SK-N-SH (cell line): ENCODE measurements around the gene TTC16. TPM values are rescaled to one million over a fixed set of nuclear protein-coding genes. Genes with fewer than 3 reads are reported as not detected.

Source experiments
- CTCF ChIA-PET: fragments of 300-600, 350-600 bp; formaldehyde crosslinking; extraction: SDS; loops from one replicate; lab custom pipeline; 2021; lab: Yijun Ruan, JAX
- POLR2A ChIA-PET: fragments of 350-600 bp; sonication (Branson Sonifier 250); formaldehyde crosslinking; extraction: SDS; loops from one replicate; lab custom pipeline; 2020; ENCODE audit warnings: antibody characterized with exemption, inconsistent platforms; lab: Yijun Ruan, JAX
- DNase-seq: peaks from one replicate; pipeline ENCODE4 v3.0.0; 2012
- H2AFZ ChIP-seq: fragments of 200-600 bp; sonication (generic); 2 replicates; pipeline ENCODE4 v1.8.1; 2016; ENCODE audit warnings: antibody characterized with exemption, mild to moderate bottlenecking, low read depth
- H3F3A ChIP-seq: fragments of 200-600 bp; sonication (generic); replicated peaks from 2 replicates; pipeline ENCODE3; 2016; ENCODE audit warnings: antibody characterized with exemption, mild to moderate bottlenecking; ENCODE audit not compliant: insufficient read depth
- H3K27ac ChIP-seq, 2 experiments: fragments of 200-500 bp in 1 of 2; fragments of 200-600 bp in 1 of 2; sonication (Bioruptor generic) in 1 of 2; sonication (generic), shearing (Covaris generic) in 1 of 2; 2 replicates each; pipeline versions ENCODE4 v1.5.1 to v1.6.1; 2014 to 2016; ENCODE audit warnings: low read depth in 2 of 2, inconsistent platforms in 1 of 2, low read length in 1 of 2, mild to moderate bottlenecking in 1 of 2, mixed read lengths in 1 of 2
- H3K27me3 ChIP-seq: fragments of 200-600 bp; sonication (generic), shearing (Covaris generic); 2 replicates; pipeline ENCODE4 v1.6.1; 2016; ENCODE audit warnings: mixed run types; ENCODE audit not compliant: insufficient read depth
- H3K36me3 ChIP-seq, 2 experiments: fragments of 200-500 bp in 1 of 2; fragments of 200-600 bp in 1 of 2; sonication (Bioruptor generic) in 1 of 2; sonication (generic) in 1 of 2; replicated peaks in 1 of 2; 2 replicates each; pipeline versions ENCODE3 to v1.5.1; 2014 to 2016; ENCODE audit warnings: low read length in 1 of 2, mild to moderate bottlenecking in 1 of 2; ENCODE audit not compliant: insufficient read depth in 2 of 2, control insufficient read depth in 1 of 2
- H3K4me1 ChIP-seq, 2 experiments: fragments of 200-500 bp in 1 of 2; fragments of 200-600 bp in 1 of 2; sonication (Bioruptor generic) in 1 of 2; sonication (generic), shearing (Covaris generic) in 1 of 2; 2 replicates each; pipeline versions ENCODE4 v1.5.1 to v1.6.1; 2014 to 2016; ENCODE audit warnings: low read depth in 1 of 2, low read length in 1 of 2, mixed run types in 1 of 2; ENCODE audit not compliant: insufficient read depth in 2 of 2, control insufficient read depth in 1 of 2
- H3K4me2 ChIP-seq: fragments of 200-600 bp; sonication (generic), shearing (Covaris generic); 2 replicates; pipeline ENCODE4 v1.6.1; 2017; ENCODE audit warnings: mixed run types
- H3K4me3 ChIP-seq, 2 experiments: fragments of 200-500 bp in 1 of 2; fragments of 200-600 bp in 1 of 2; sonication (Bioruptor generic) in 1 of 2; sonication (generic), shearing (Covaris generic) in 1 of 2; 2 replicates each; pipeline versions ENCODE4 v1.5.1 to v1.8.1; 2014 to 2016; ENCODE audit warnings: low read depth in 2 of 2, inconsistent platforms in 1 of 2, low read length in 1 of 2, mild to moderate bottlenecking in 1 of 2, mixed read lengths in 1 of 2, moderate library complexity in 1 of 2
- H3K79me2 ChIP-seq: fragments of 200-600 bp; sonication (generic); 2 replicates; pipeline ENCODE4 v1.8.1; 2017; ENCODE audit warnings: mild to moderate bottlenecking; ENCODE audit not compliant: insufficient read depth
- H3K9ac ChIP-seq: fragments of 200-600 bp; sonication (generic); 2 replicates; pipeline ENCODE4 v1.6.1; 2017; ENCODE audit warnings: mixed run types
- H3K9me2 ChIP-seq: fragments of 200-600 bp; sonication (generic); 2 replicates; pipeline ENCODE4 v1.6.1; 2017; ENCODE audit warnings: mixed run types
- H3K9me3 ChIP-seq: fragments of 200-600 bp; sonication (generic); 2 replicates; pipeline ENCODE4 v1.6.1; 2017; ENCODE audit warnings: mixed run types, mild to moderate bottlenecking, moderate library complexity
- H4K20me1 ChIP-seq: fragments of 200-600 bp; sonication (generic); 2 replicates; pipeline ENCODE4 v1.6.1; 2017; ENCODE audit warnings: mild to moderate bottlenecking, mixed run types; ENCODE audit not compliant: insufficient read depth
- CHD2 ChIP-seq: fragments of 150-350 bp; IDR thresholded peaks from 2 replicates; pipeline ENCODE4 v1.6.1; 2018; ENCODE audit warnings: low read length; ENCODE audit not compliant: partially characterized antibody
- ELF1 ChIP-seq: IDR thresholded peaks from 2 replicates; pipeline ENCODE4 v1.4.0; 2012
- EP300 ChIP-seq, 2 experiments: IDR thresholded peaks; 2 replicates each; pipeline versions ENCODE4 v1.4.0 to v1.6.1; 2012; ENCODE audit warnings: borderline replicate concordance in 1 of 2, low read depth in 1 of 2, low read length in 1 of 2
- EZH2phosphoT487 ChIP-seq: fragments of 200-600 bp; sonication (generic); IDR thresholded peaks from 2 replicates; pipeline ENCODE4 v1.6.1; 2017; ENCODE audit warnings: low read depth, mixed run types, mild to moderate bottlenecking, antibody characterized with exemption, moderate library complexity, borderline replicate concordance
- FOSL2 ChIP-seq: IDR thresholded peaks from 2 replicates; pipeline ENCODE4 v1.4.0; 2012; ENCODE audit warnings: low read depth, mild to moderate bottlenecking, moderate library complexity, borderline replicate concordance
- FOXM1 ChIP-seq: IDR thresholded peaks from 2 replicates; pipeline ENCODE4 v1.4.0; 2012; ENCODE audit warnings: low read depth, mild to moderate bottlenecking
- GABPA ChIP-seq: IDR thresholded peaks from 2 replicates; pipeline ENCODE4 v1.4.0; 2012; ENCODE audit warnings: low read depth, mild to moderate bottlenecking
- JUND ChIP-seq: IDR thresholded peaks from 2 replicates; pipeline ENCODE4 v1.4.0; 2012
- MEF2A ChIP-seq: IDR thresholded peaks from 2 replicates; pipeline ENCODE4 v1.4.0; 2012; ENCODE audit warnings: low read depth, borderline replicate concordance
- NFIC ChIP-seq: IDR thresholded peaks from 2 replicates; pipeline ENCODE4 v1.4.0; 2012; ENCODE audit warnings: borderline replicate concordance
- NRF1 ChIP-seq: IDR thresholded peaks from 2 replicates; pipeline ENCODE4 v1.6.1; 2012; ENCODE audit warnings: low read depth, mild to moderate bottlenecking, low read length
- RAD21 ChIP-seq: IDR thresholded peaks from 2 replicates; pipeline ENCODE4 v1.6.1; 2012; ENCODE audit warnings: mild to moderate bottlenecking, low read length
- REST ChIP-seq: IDR thresholded peaks from 2 replicates; pipeline ENCODE4 v1.6.1; 2012; ENCODE audit warnings: mild to moderate bottlenecking, low read depth, low read length, moderate library complexity
- RXRA ChIP-seq: IDR thresholded peaks from 2 replicates; pipeline ENCODE4 v1.4.0; 2012; ENCODE audit warnings: low read depth, mild to moderate bottlenecking, borderline replicate concordance
- SMC3 ChIP-seq: IDR thresholded peaks from 2 replicates; pipeline ENCODE4 v1.6.1; 2012; ENCODE audit warnings: low read depth, low read length, improper control_type of control experiment
- TAF1 ChIP-seq: IDR thresholded peaks from 2 replicates; pipeline ENCODE4 v1.6.1; 2012; ENCODE audit warnings: low read depth, mild to moderate bottlenecking, low read length, moderate library complexity, borderline replicate concordance
- TCF12 ChIP-seq: IDR thresholded peaks from 2 replicates; pipeline ENCODE4 v1.4.0; 2012
- WGBS: methylation state at CpG from one replicate; pipeline ENCODE4 v1.1.6; 2017; ENCODE audit warnings: low lambda C conversion rate; 5-methylcytosine and 5-hydroxymethylcytosine counted together
- polyA plus RNA-seq, 3 experiments: library from polyadenylated mRNA; depleted of rRNA; stranded (reverse); fragments of >200 nt; gene quantifications; 2 replicates each; pipeline ENCODE4 v1.2.3, GENCODE V29; 2012
- TF ChIP-seq, protein P1 (sequence below): fragments of 200-600 bp; sonication (generic); IDR thresholded peaks from 2 replicates; pipeline ENCODE4 v1.6.1; 2017; ENCODE audit warnings: antibody characterized with exemption, mild to moderate bottlenecking, moderate library complexity
- TF ChIP-seq, protein P2 (sequence below): IDR thresholded peaks from 2 replicates; pipeline ENCODE4 v1.4.0; 2012; ENCODE audit warnings: low read depth, borderline replicate concordance

TTC16 gene
- polyA plus RNA-seq, 1 of the 3 experiments (the other 2 are of a cell fraction) = 0.05 TPM

DNA sequence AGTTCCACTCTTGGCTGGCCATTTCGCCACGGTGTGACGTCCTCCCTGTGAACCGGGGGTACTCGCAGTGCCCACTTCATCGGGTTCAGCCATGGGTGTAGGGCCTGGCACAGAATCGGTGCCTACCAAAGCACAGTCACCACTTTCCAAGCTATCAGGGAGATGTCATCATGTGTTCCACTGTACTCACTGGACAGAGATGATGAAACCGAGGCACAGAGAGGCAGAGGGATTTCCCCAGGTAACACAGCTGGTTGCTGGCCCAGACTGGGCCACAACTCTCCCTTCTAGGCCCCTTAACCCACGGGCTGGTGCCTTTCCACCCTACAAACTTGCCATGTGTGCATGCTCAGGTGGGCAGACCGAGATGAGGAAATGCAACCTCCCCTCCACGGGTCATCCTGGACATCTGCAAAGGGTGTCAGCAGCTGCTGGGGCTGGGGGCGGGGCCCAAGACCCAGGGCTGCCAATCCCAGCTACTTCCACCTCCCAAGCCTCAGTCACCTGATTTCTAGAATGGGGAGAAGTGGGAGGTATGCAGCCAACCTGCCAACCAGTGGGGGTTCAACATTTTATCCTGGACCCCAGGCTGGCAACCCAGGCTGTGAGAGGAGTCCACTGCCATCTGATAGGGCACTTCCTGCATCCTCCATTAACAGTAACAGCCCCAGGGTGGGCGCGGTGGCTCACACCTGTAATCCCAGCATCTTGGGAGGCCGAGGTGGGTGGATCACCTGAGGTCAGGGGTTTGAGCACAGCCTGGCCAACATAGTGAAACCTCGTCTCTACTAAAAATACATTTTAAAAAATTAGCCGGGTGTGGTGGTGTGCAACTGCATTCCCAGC is 63.5 kb downstream of the TTC16 start:
- Histone ChIP-seq H3K4me2 (no peak overlapping the region), H2AFZ (no peak overlapping the region), H3K79me2 (no peaks in the 10 kb centered on the region), H3K9ac (no peak overlapping the region), H3K4me1 (peaks cover 0 to 18% of the 10 kb centered on the region in 2 experiments; a peak in 1 of 4 replicates), H3F3A (no peaks in the 10 kb centered on the region), H3K9me3 (no peaks in the 10 kb centered on the region)
- 86% methylated on average over 8 of the region's 17 CpGs for WGBS
- peak; percentile 41 for DNase-seq
- CTCF ChIA-PET = interaction anchor here (0.8 to 4.5 kb wide), 7 partner anchors 12 to 91 kb away, joined by 3 to 23 read pairs (median 4); partner anchors contain the start of gene TOR2A
- POLR2A ChIA-PET = no interaction called here
- TF ChIP-seq NRF1 (no peak), JUND (no peak), EP300 (IDR thresholded peaks at IDR 0.05; ENCODE audit: borderline replicate concordance in 1 of 2, low read depth in 1 of 2, low read length in 1 of 2) (no peak), FOXM1 (no peak), CHD2 (no peak), SMC3 (no peak), REST (no peak), NFIC (no peak), TCF12 (no peak), ELF1 (no peak), FOSL2 (no peak), MEF2A (no peak), RAD21 (no peak), GABPA (no peak), TAF1 (no peak), RXRA (no peak), EZH2phosphoT487 (no peak)
- TF ChIP-seq, protein P1, sequence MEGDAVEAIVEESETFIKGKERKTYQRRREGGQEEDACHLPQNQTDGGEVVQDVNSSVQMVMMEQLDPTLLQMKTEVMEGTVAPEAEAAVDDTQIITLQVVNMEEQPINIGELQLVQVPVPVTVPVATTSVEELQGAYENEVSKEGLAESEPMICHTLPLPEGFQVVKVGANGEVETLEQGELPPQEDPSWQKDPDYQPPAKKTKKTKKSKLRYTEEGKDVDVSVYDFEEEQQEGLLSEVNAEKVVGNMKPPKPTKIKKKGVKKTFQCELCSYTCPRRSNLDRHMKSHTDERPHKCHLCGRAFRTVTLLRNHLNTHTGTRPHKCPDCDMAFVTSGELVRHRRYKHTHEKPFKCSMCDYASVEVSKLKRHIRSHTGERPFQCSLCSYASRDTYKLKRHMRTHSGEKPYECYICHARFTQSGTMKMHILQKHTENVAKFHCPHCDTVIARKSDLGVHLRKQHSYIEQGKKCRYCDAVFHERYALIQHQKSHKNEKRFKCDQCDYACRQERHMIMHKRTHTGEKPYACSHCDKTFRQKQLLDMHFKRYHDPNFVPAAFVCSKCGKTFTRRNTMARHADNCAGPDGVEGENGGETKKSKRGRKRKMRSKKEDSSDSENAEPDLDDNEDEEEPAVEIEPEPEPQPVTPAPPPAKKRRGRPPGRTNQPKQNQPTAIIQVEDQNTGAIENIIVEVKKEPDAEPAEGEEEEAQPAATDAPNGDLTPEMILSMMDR = no peak
- TF ChIP-seq, protein P2, sequence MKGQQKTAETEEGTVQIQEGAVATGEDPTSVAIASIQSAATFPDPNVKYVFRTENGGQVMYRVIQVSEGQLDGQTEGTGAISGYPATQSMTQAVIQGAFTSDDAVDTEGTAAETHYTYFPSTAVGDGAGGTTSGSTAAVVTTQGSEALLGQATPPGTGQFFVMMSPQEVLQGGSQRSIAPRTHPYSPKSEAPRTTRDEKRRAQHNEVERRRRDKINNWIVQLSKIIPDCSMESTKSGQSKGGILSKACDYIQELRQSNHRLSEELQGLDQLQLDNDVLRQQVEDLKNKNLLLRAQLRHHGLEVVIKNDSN = no peak
- TF ChIP-seq, all 33 proteins: peak for 0
- H4K20me1 ChIP-seq = no peaks in the 10 kb centered on the region
- no peak overlapping the region for H3K4me3 ChIP-seq
- H3K27me3 ChIP-seq = no peaks in the 10 kb centered on the region
- no peaks in the 10 kb centered on the region for H3K36me3 ChIP-seq
- H3K27ac ChIP-seq = no peak overlapping the region; a peak in 1 of 4 replicates
- H3K9me2 ChIP-seq = no peaks in the 10 kb centered on the region
